Measurements from ENCODE around the gene ENGASE.

ENGASE gene

DNA sequence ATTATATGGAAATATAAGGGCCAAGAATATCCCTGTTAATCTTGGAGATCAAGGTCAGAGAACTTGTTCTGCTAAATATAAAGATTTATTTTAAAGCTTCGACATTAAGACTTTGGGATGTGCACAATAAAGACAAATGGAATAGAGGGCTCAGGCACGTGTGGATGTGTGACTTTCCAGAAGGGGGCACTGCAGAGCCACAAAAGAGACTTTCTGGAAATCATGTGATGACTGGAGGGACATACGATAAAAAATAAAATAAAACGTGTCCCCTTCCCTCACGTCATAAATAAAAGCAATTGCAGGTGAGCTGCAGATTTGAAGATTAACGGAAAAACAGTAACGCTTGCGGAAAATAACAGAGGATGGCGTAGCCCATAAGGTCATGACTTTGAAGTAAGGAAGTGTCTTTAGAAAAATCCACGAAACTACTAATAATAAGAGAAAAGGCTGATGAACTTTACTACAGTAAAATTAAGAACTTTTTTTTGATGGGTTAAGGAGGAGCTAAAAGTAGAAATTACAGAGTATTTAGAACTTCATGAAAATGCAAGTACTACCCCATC is 9.4 kb upstream of the ENGASE start:
- peak; percentile 61 for TF ChIP-seq CTCF (IDR thresholded peaks at IDR 0.05)
- no peak overlapping the region for H3K4me3 ChIP-seq (ENCODE audit: low read depth, low read length)
- no peaks in the 10 kb centered on the region for H3K27me3 ChIP-seq (ENCODE audit: control insufficient read depth, insufficient read depth, low read length)
- no peaks in the 10 kb centered on the region for H3K4me1 ChIP-seq
- H3K4me2 ChIP-seq (ENCODE audit: low read length), result no peak overlapping the region
- H2AFZ ChIP-seq, result no peak overlapping the region
- H3K79me2 ChIP-seq, result no peaks in the 10 kb centered on the region
- no peak overlapping the region for H3K27ac ChIP-seq
- no peaks in the 10 kb centered on the region for H3K36me3 ChIP-seq (ENCODE audit: control insufficient read depth, insufficient read depth, low read length)
- H3K9ac ChIP-seq, result no peak overlapping the region
- no peaks in the 10 kb centered on the region for H3K9me3 ChIP-seq (ENCODE audit: control insufficient read depth, low read length)

GRCh38 chr17:79066963-79067362 is 7.7 kb upstream of the ENGASE start:
- Histone ChIP-seq H3K79me2 (no peaks in the 10 kb centered on the region), H3K9me3 (ENCODE audit: control insufficient read depth, low read length) (no peaks in the 10 kb centered on the region), H3K9ac (no peak overlapping the region), H3K36me3 (ENCODE audit: control insufficient read depth, insufficient read depth, low read length) (no peaks in the 10 kb centered on the region), H2AFZ (no peak overlapping the region), H3K4me2 (ENCODE audit: low read length) (no peak overlapping the region), H3K27me3 (ENCODE audit: control insufficient read depth, insufficient read depth, low read length) (no peaks in the 10 kb centered on the region), H3K4me1 (no peaks in the 10 kb centered on the region), H3K4me3 (ENCODE audit: low read depth, low read length) (no peak overlapping the region), H3K27ac (no peak overlapping the region)
- no peak for TF ChIP-seq CTCF (IDR thresholded peaks at IDR 0.05)

GRCh38 chr17:79070266-79070880 is 4.3 kb upstream of the ENGASE start:
- Histone ChIP-seq H3K4me3 (ENCODE audit: low read depth, low read length) (no peak overlapping the region), H3K4me2 (ENCODE audit: low read length) (no peak overlapping the region), H3K36me3 (ENCODE audit: control insufficient read depth, insufficient read depth, low read length) (no peaks in the 10 kb centered on the region), H3K4me1 (peaks cover under 1% of the 10 kb centered on the region), H3K79me2 (no peaks in the 10 kb centered on the region), H3K9ac (no peak overlapping the region), H2AFZ (no peak overlapping the region), H3K27me3 (ENCODE audit: control insufficient read depth, insufficient read depth, low read length) (no peaks in the 10 kb centered on the region), H3K27ac (no peak overlapping the region), H3K9me3 (ENCODE audit: control insufficient read depth, low read length) (no peaks in the 10 kb centered on the region)
- no peak for TF ChIP-seq CTCF (IDR thresholded peaks at IDR 0.05)

DNA sequence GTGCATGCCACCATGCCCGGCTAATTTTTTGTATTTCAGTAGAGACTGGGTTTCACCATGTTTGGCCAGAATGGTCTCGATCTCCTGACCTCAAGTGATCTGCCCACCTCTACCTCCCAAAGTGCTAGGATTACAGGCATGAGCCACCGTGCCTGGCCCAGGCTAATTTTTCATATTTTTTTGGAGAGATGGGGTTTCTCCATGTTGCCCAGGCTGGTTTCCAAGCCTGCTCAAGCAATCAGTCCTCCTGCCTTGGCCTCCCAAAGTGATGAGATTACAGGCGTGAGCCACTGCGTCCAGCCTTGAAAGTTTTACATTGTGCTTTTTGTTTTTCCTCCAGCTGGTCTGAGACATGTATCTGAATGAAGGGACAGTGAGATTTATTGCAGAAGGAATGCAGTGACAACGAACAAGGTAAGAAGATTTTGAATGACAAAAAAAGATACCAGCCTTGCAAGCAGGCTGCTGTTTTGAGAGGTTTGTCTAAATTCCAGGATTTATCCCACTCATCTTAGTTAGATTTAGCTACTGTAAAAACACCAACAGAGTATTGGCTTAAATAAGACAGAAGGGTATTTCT is 3.4 kb upstream of the ENGASE start:
- Histone ChIP-seq H3K4me1 (peaks cover 4% of the 10 kb centered on the region), H3K36me3 (ENCODE audit: control insufficient read depth, insufficient read depth, low read length) (no peaks in the 10 kb centered on the region), H3K9me3 (ENCODE audit: control insufficient read depth, low read length) (no peaks in the 10 kb centered on the region), H3K79me2 (no peaks in the 10 kb centered on the region), H2AFZ (no peak overlapping the region), H3K4me3 (ENCODE audit: low read depth, low read length) (no peak overlapping the region), H3K27ac (no peak overlapping the region), H3K9ac (no peak overlapping the region), H3K4me2 (ENCODE audit: low read length) (no peak overlapping the region), H3K27me3 (ENCODE audit: control insufficient read depth, insufficient read depth, low read length) (no peaks in the 10 kb centered on the region)
- no peak for TF ChIP-seq CTCF (IDR thresholded peaks at IDR 0.05)

DNA sequence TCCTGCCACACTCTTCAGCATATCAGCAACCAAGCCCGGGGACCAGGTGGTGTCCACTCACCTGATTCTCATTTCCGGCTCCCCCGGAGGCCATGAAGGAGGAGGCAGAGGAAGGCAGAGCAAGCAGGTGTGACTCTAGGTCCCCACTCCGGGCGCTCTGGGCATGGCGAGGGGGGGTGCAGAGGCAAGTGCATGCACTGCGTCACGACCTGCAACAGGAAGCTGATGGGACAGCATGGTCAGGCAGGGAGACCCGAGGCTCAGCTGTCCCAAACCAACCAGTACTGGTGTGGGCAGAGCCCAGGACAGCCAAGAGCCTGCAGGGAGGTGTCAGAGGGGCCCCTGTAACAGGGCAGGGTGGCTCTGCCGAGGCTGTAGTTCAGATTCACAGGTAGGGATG is 2.1 kb upstream of the ENGASE start:
- Histone ChIP-seq H3K9ac (no peak overlapping the region), H2AFZ (no peak overlapping the region), H3K4me2 (ENCODE audit: low read length) (no peak overlapping the region), H3K27me3 (ENCODE audit: control insufficient read depth, insufficient read depth, low read length) (no peaks in the 10 kb centered on the region), H3K27ac (no peak overlapping the region), H3K79me2 (no peaks in the 10 kb centered on the region), H3K4me3 (ENCODE audit: low read depth, low read length) (no peak overlapping the region), H3K9me3 (ENCODE audit: control insufficient read depth, low read length) (no peaks in the 10 kb centered on the region), H3K4me1 (peaks cover 4% of the 10 kb centered on the region), H3K36me3 (ENCODE audit: control insufficient read depth, insufficient read depth, low read length) (no peaks in the 10 kb centered on the region)
- TF ChIP-seq CTCF (IDR thresholded peaks at IDR 0.05), result no peak
